DOHH2 (cell line): ENCODE data around the gene LSM3.

ENCODE experiments used
- EZH2phosphoT487 ChIP-seq: fragments of 200-600 bp; sonication (generic); IDR thresholded peaks from 2 replicates; pipeline ENCODE4 v1.6.1; 2017; ENCODE audit warnings: borderline replicate concordance, mild to moderate bottlenecking, antibody characterized with exemption, low read length, moderate library complexity, mixed read lengths
- TF ChIP-seq, protein P1 (sequence below): fragments of 200-600 bp; sonication (generic); IDR thresholded peaks from one replicate; pipeline ENCODE4 v1.5.1; 2014; ENCODE audit warnings: antibody characterized with exemption, mild to moderate bottlenecking, low read depth, low read length; ENCODE audit not compliant: poor library complexity, severe bottlenecking

DNA sequence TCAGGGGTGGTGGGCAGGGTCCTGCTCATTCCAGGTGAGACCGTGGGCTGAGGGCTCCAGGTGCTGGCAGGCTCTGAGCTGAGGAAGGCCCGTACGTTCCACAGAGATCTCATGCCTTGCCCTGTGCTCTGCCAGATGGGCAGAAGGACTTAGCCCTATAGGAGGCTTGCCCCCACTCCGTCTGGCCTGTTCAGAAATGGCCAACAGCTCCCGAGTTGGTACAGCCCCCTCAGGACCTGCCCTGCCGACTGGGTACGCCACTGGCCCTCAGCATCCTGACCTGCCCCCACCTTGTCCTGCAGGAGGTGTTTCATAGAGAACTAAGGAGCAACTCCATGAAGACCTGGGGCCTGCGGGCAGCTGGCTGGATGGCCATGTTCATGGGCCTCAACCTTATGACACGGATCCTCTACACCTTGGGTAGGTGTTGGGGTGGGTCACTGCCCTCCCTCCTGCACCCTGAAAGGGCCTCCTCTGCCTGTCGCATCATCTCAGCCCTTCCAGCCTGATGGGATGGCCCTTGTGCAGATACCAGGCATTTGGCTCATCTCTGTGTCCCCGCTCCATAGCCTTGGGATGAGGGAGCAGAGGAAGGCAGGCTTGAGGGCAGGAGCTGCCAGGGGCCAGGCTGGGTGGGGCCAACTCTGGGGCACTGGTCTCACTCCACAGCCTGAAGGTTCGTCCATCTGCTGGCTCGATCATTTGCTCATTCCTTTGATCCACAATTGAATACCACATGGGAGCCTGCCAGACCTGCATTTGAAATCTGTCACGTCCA is 39.5 kb upstream of the LSM3 start:
- TF ChIP-seq, protein P1, sequence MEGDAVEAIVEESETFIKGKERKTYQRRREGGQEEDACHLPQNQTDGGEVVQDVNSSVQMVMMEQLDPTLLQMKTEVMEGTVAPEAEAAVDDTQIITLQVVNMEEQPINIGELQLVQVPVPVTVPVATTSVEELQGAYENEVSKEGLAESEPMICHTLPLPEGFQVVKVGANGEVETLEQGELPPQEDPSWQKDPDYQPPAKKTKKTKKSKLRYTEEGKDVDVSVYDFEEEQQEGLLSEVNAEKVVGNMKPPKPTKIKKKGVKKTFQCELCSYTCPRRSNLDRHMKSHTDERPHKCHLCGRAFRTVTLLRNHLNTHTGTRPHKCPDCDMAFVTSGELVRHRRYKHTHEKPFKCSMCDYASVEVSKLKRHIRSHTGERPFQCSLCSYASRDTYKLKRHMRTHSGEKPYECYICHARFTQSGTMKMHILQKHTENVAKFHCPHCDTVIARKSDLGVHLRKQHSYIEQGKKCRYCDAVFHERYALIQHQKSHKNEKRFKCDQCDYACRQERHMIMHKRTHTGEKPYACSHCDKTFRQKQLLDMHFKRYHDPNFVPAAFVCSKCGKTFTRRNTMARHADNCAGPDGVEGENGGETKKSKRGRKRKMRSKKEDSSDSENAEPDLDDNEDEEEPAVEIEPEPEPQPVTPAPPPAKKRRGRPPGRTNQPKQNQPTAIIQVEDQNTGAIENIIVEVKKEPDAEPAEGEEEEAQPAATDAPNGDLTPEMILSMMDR = no peak
- no peak for TF ChIP-seq EZH2phosphoT487
